T-helper 2 cell treated with Interferon-gamma antibody and Interleukin-4, amounts not matched to agents 5 μg/mL and 100 μg/mL, for 36 hours (primary cell): ENCODE measurements around the gene TFRC.
"Not testable (repeated sequence)": the region's sequence is repeated elsewhere in the genome, so short reads cannot be mapped to it uniquely, and the experiment has no call there.

Source experiments
- DNase-seq: peaks from one replicate; pipeline ENCODE4 v3.0.0; 2021; ENCODE audit warnings: low spot score
- H3K27ac Mint-ChIP-seq: one replicate; pipeline ENCODE4 v1.8.0; 2021; ENCODE audit warnings: mild to moderate bottlenecking, mixed read lengths
- H3K27me3 Mint-ChIP-seq: one replicate; pipeline ENCODE4 v1.8.0; 2021; ENCODE audit warnings: low read depth, mixed read lengths
- H3K36me3 Mint-ChIP-seq: one replicate; pipeline ENCODE4 v1.8.0; 2021; ENCODE audit warnings: low read depth, mixed read lengths
- H3K4me1 Mint-ChIP-seq: one replicate; pipeline ENCODE4 v1.8.0; 2021; ENCODE audit warnings: low read depth, mixed read lengths
- H3K4me3 Mint-ChIP-seq: one replicate; pipeline ENCODE4 v1.8.0; 2022; ENCODE audit warnings: mild to moderate bottlenecking, moderate library complexity, mixed read lengths
- H3K9me3 Mint-ChIP-seq: one replicate; pipeline ENCODE4 v1.8.0; 2021; ENCODE audit warnings: mixed read lengths

Gene TFRC

DNA sequence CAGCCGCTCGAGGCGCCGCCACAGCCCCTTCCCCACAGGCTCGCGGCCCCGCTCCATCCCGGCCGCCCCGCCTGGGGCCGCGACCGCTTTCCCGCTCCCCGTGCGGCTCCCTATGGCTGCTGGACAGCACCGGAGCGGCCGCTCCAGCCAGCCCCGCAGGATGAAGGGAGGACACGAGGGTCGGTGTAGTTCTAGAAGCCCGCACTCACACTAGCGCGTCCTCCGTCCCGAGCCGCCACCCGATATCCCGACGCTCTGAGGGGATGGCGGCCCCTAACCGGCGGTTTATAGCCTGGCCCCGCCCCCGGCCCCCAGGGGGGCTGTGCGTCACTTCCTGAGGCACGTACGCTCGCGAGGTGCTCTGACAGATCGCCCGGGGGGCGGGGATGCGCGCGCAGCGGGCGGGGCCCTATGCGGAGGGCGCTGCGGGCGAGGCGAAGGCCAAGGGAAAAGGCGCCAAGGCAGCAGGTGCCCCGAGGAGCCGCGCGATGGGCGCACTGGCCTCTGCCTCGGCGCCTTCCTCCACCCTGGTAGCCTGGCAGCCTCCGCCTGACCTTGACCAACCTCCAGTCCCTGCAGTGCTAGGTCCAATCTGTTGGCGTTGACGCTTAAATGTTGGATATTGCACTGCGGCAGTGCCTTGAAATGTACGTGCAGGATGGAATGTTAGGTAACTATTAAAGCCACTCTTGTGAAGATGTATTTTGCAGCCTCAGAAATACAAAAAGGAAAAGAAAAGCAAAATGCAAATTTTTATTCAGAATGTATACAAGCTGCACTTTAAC is at the start of gene TFRC:
TSS of gene TFRC (minus strand) at position 257 of the 785 bp plus-strand sequence. CDS start 4,991 bp downstream, outside the sequence.
- DNase-seq = peak; percentile 95
- H3K27me3 Mint-ChIP-seq = no peaks in the 10 kb centered on the region

DNA sequence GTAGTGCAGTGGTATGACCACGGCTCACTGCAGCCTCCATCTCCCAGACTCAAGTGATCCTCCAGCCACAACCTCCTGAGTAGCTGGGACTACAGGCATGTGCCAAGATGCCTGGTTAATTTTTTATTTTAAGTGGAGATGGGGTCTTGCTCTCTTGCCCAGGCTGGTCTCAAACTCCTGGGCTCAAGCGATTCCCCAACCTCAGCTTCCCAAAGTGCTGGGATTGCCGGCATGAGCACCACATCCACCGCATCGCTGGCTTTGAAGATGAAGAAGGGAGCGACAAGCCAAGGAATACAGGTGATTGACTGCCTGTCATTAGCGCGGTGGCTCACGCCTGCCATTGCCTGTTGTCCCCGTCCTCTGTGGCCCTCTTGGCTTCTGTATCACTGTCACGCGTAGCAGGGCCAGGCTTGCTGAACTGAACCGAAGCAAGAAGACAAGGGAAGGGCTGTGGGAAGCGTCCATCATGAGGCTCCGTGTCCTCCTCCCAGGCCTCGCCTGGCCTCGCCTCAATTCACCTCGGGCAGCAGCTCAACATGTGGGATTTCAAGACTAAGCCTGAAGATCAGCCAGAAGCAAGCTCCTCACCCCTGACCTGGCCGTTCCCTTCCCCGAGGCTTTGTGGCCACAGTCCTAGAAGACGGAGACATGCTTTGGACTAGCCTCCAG is 46.4 kb upstream of the TFRC start:
- Mint-ChIP-seq H3K4me1 (peaks cover 15% of the 10 kb centered on the region), H3K27me3 (no peaks in the 10 kb centered on the region), H3K4me3 (no peak overlapping the region), H3K36me3 (no peaks in the 10 kb centered on the region), H3K27ac (peak overlapping the region; percentile 68), H3K9me3 (no peaks in the 10 kb centered on the region)
- DNase-seq = no peak

More for the DNA sequence above, at the start of gene TFRC:
- Mint-ChIP-seq H3K9me3 (no peaks in the 10 kb centered on the region), H3K4me3 (peak within 1 kb of the TSS; percentile 99), H3K27ac (peak within 1 kb of the TSS; percentile 95), H3K36me3 (peaks cover 31% of the 10 kb centered on the region), H3K4me1 (peaks cover 34% of the 10 kb centered on the region)

DNA sequence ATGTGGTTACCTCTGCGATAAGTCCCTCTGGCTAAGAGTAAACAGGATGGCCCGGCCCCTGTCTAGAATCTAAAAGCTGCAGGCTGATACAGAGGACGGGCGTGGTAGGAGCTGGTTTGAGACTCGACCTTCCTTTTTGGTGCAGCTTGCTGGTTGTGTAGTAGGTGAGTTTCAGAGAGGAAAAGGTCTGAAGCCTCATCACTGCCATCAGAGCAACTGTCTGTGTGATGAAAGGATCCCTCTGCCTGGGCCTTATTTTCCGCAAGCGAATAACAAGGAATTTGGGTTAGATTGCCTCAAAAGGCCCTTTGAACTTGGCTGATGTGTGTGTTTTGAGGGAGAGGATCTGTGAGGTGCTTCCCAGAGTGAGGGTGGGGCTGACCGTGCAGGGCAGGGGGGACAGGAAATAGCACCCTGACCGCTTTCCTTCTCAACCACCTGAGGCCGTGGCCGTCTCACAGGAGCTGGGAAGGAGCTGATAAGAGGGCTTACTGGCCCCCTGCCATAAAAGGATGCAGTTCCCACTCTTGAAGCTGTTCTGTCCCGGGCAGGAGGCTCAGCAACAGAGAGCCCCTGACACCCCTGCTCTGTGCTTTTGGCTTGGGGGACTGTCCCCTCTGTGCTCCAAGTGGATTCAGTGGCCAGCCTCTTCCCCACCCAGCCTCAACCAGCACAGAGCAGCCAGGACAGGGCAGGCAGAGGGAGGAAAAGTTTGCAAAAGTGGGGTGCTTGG is 45.6 kb upstream of the TFRC start:
- Mint-ChIP-seq H3K27me3 (no peaks in the 10 kb centered on the region), H3K36me3 (no peaks in the 10 kb centered on the region), H3K4me3 (peak overlapping the region; percentile 47), H3K4me1 (peaks cover 21% of the 10 kb centered on the region), H3K9me3 (no peaks in the 10 kb centered on the region), H3K27ac (peak overlapping the region; percentile 67)
- peak; percentile 29 for DNase-seq

DNA sequence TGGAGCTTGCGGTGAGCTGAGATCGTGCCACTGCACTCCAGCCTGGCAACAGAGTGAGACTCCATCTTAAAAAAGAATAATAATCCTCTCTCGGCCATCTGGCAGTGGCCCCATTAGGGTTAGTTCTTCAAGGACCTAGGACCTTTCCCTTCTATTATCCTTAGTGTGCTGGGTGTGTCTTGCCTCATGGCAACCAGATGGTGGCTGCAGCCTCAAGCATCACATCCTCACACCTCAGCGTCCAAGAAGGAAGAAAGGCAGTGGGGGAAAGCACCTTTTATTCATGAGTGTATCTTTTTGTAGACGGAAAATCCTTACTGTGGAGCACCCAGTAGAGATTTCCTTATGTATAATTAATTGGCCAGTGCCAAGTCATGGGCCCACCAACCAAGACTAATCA is 42.7 kb upstream of the TFRC start:
- no peaks in the 10 kb centered on the region for H3K9me3 Mint-ChIP-seq
- H3K4me3 Mint-ChIP-seq = no peak overlapping the region
- H3K27me3 Mint-ChIP-seq = no peaks in the 10 kb centered on the region
- peaks cover 41% of the 10 kb centered on the region for H3K4me1 Mint-ChIP-seq
- DNase-seq = no peak
- H3K27ac Mint-ChIP-seq = no peak overlapping the region
- H3K36me3 Mint-ChIP-seq = no peaks in the 10 kb centered on the region

DNA sequence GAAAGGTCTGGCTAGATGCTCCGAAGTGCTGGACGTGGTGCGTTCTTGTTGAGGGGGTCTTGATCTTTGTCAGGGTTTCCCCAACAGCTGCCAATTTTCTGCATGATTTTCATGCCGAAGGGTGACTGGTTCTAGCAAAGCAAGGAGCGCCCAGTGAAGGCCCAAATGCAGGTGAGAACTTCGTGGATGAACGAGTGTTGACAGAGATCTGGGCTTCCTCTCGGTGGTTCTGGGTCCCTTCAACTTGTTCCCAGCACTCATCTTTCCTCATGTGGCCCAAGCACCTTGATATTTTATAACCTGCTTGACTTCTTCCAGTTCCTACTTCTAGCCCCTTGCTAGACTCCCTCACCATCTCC is 40.8 kb upstream of the TFRC start:
- H3K27ac Mint-ChIP-seq = no peak overlapping the region
- peaks cover 38% of the 10 kb centered on the region for H3K4me1 Mint-ChIP-seq
- no peaks in the 10 kb centered on the region for H3K9me3 Mint-ChIP-seq
- H3K36me3 Mint-ChIP-seq = no peaks in the 10 kb centered on the region
- H3K4me3 Mint-ChIP-seq = no peak overlapping the region
- DNase-seq = no peak
- H3K27me3 Mint-ChIP-seq = no peaks in the 10 kb centered on the region

DNA sequence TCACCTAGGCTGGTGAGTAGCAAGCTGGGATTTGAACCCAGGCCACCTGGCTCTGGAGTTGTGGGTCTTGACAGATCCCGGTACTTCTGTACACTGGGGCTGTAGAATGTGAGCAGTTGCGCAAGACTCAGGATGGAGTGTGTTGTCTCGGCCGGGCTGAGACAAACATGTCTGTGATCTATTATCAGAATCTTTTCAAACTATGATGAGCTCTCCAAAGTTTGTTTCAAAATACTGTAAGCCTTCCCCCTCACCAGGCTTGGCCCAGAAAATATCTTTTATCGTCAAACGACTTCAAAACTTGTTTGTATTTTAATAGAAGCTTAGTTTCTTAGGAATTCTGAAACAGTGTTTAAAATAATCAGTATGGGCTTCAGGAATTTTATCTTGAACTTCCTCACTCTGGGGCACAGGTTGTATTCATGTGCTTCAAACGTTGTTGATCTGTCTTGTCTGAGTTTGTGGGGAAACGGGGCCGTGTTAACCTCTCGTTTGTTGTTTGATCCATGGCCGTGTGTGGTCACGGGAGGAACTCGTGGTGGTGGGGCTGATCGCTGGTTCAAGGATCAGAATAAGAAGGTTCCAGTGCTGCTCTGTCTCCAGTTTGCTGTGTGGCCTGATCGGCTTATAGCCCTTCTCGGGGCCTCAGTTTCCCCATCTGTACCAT is 40.3 kb upstream of the TFRC start:
- DNase-seq = no peak
- H3K27me3 Mint-ChIP-seq = no peaks in the 10 kb centered on the region
- H3K9me3 Mint-ChIP-seq = no peaks in the 10 kb centered on the region
- H3K27ac Mint-ChIP-seq = peak overlapping the region; percentile 70
- H3K4me1 Mint-ChIP-seq = peaks cover 33% of the 10 kb centered on the region
- H3K36me3 Mint-ChIP-seq = no peaks in the 10 kb centered on the region
- no peak overlapping the region for H3K4me3 Mint-ChIP-seq

DNA sequence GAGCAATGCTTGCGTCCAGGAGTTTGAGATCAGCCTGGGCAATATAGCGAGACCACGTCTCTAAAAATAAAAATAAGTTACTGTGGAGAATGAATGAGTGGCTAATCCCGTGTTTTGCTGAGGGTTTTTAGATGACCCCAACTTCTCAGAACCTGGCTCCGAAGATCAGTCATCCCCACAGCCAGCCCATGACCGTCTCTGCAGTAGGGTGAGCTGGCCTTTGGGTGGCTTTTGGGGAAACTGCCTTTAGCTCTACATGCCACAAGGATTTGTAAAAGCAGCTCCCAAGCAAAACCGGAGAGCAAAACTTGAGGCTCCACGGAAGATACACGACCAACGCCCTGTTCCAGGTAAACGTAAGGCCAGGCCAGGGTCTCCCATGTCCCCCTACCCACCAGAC is 39.2 kb upstream of the TFRC start:
- DNase-seq = no peak
- Mint-ChIP-seq H3K27me3 (no peaks in the 10 kb centered on the region), H3K4me3 (no peak overlapping the region), H3K9me3 (no peaks in the 10 kb centered on the region), H3K36me3 (no peaks in the 10 kb centered on the region), H3K27ac (peak overlapping the region; percentile 62), H3K4me1 (peaks cover 26% of the 10 kb centered on the region)

DNA sequence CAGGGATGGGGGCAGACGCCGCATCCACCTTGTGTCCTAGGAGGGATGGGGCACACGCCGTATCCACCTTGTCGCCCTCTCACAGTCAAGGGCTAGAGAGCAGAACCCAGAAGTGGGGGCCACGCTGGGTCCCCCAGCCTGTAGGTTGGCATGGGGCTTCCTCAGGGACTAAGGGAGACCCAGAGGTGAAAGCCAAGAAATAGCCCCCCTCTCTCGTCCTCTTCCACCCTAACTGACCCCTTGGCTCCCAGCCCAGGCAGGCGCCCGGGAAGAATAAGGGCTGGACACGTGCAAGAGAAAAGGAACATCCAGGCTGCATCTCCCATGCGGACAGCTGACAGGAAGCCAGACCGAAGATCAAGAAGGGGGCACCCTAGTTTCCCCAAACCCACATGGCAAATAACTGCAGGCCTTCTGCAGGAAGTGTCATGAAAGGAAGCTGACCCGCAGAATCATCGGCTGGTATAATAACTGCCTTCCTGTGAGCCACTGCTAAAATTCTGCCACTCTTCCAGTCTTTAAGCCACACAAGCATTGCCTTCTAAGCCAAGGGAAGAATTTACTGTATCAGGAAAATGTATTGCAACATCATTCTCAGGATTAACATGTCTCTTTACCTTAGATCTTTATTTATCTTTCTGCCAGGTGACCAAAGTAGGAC is 38.5 kb upstream of the TFRC start:
- Mint-ChIP-seq H3K4me3 (peak overlapping the region; percentile 46), H3K9me3 (no peaks in the 10 kb centered on the region), H3K36me3 (no peaks in the 10 kb centered on the region), H3K27me3 (no peaks in the 10 kb centered on the region), H3K4me1 (peaks cover 26% of the 10 kb centered on the region), H3K27ac (peak overlapping the region; percentile 62)
- peak; percentile 12 for DNase-seq

DNA sequence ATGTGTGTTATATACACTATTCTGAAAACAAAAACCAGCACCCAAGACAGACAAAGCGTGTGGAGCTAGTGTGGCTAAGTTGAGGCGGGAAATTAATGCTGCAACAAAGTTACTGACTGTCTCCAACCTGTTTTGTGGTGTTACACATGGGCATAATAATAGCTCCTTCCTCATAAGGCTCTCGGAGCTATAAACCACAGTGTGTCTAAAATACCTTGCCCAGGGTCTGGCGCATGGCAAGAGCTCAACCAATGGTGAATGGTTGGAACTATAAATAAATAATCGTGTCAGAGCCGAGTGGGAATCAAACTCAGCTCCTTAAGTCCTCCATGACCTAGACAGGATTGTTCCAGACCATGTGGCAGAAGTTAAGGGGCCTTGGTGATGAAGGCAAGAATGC is 35.9 kb upstream of the TFRC start:
- Mint-ChIP-seq H3K9me3 (no peaks in the 10 kb centered on the region), H3K4me1 (peaks cover 27% of the 10 kb centered on the region), H3K4me3 (no peak overlapping the region), H3K27ac (no peak overlapping the region), H3K27me3 (no peaks in the 10 kb centered on the region), H3K36me3 (no peaks in the 10 kb centered on the region)
- DNase-seq = no peak

DNA sequence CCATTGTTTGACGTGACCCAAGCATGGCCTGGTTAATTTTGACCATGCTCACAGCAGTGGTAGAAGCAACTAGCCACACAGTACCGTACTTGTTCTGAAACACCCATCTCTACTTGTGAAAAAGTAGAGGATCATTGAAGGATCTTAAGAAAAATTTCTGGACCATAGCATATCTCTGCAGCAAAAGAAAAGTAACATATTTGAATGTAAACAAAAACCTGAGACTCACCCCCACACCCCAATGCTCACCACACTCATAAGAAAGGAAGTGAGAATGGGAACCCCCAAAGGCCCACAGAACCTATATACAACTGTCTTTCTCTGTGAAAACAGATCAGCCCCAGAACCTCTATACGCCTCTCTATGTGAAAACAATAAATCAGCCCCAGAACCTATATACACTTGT is 33.8 kb upstream of the TFRC start:
- Mint-ChIP-seq H3K36me3 (no peaks in the 10 kb centered on the region), H3K27ac (no peak overlapping the region), H3K4me3 (no peak overlapping the region), H3K4me1 (peaks cover 19% of the 10 kb centered on the region), H3K27me3 (no peaks in the 10 kb centered on the region), H3K9me3 (no peaks in the 10 kb centered on the region)
- DNase-seq = no peak

DNA sequence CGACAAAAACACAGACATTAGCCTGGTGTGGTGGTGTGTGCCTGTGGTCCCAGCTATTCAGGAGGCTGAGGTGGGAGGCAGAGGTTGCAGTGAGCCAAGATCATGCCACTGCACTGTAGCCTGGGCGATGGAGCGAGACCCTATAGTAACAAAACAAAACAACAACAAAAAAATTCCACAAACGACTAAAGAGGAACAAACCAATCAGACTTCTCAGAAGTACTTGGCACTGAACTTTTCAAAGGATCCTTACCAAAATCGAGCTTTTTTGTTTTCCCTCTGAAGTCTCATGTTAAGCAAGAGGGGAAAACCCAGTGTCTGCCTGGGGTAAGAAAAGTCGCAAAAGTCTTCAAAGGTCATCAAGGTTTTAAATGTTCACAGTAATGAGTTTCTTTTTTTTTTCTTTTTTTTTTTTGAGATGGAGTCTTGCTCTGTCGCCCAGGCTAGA is 30.1 kb upstream of the TFRC start:
- H3K4me1 Mint-ChIP-seq = peaks cover 14% of the 10 kb centered on the region
- peak overlapping the region; percentile 51 for H3K27ac Mint-ChIP-seq
- H3K27me3 Mint-ChIP-seq = no peaks in the 10 kb centered on the region
- no peaks in the 10 kb centered on the region for H3K9me3 Mint-ChIP-seq
- no peaks in the 10 kb centered on the region for H3K36me3 Mint-ChIP-seq
- DNase-seq = peak; percentile 43
- peak overlapping the region; percentile 32 for H3K4me3 Mint-ChIP-seq

DNA sequence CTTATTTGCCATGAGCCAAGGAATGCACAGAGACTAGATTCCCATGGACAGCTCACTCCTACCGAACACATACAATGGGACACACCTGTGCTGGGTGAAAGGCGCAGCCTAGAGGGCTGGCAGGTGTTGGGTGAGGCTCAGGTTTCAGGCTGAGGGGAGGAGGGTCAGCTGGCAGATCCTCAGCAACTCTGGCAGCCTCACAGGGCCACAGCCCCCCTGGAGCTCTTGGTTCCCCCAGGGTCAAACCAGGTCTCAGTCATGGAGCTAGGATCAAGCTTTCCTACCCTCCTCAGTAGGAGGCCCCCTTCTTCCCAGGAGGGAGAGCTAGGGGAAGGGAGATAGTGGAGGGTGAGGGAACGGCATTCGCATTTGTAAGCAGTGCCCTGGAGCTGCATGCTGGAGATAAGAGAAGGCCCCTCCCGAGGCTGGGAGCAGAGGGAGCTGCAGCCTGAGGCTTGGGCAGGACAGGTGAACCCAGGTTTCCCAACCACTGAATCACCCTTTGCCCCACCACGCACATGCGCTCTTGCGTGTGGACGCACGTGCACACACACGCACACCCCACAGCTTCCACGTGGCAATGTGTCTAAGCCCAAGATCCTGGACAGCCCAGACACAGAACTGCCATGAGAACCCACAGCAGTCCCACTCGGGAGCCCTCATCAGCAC is 26.3 kb upstream of the TFRC start:
- DNase-seq = no peak
- Mint-ChIP-seq H3K9me3 (peaks cover 5% of the 10 kb centered on the region), H3K27me3 (no peaks in the 10 kb centered on the region), H3K4me1 (peaks cover 14% of the 10 kb centered on the region), H3K4me3 (no peak overlapping the region), H3K36me3 (no peaks in the 10 kb centered on the region), H3K27ac (no peak overlapping the region)

DNA sequence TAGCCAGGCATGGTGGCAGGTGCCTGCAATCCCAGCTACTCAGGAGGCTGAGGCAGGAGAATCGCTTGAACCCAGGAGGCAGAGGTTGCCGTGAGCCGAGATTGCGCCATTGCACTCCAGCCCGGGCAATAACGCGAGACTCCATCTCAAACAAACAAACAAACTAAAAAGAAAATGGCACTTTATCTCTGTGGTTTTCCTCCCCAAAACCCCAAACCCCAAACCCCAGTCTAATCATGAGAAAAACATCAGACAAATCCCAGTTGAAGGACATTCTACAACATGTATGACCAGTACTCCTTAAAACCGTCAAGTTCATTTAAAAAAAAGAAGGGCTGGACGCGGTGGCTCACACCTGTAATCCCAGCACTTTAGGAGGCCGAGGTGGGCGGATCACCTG is 22.8 kb upstream of the TFRC start:
- peaks cover 13% of the 10 kb centered on the region for H3K9me3 Mint-ChIP-seq
- not testable (repeated sequence) for DNase-seq, H3K4me1 Mint-ChIP-seq, H3K27me3 Mint-ChIP-seq, H3K36me3 Mint-ChIP-seq, H3K27ac Mint-ChIP-seq, H3K4me3 Mint-ChIP-seq
